ENCODE results near the gene TMEM69.

GRCh38 chr1:45739137-45739536 is 51.2 kb downstream of the TMEM69 start:
- TF ChIP-seq CTCF (IDR thresholded peaks at IDR 0.05) (no peak), POLR2A (IDR thresholded peaks at IDR 0.05) (no peak)
